ENCODE data around the gene KRTDAP.
"Not testable (repeated sequence)": the region's sequence is repeated elsewhere in the genome, so short reads cannot be mapped to it uniquely, and the experiment has no call there.

The KRTDAP gene

DNA sequence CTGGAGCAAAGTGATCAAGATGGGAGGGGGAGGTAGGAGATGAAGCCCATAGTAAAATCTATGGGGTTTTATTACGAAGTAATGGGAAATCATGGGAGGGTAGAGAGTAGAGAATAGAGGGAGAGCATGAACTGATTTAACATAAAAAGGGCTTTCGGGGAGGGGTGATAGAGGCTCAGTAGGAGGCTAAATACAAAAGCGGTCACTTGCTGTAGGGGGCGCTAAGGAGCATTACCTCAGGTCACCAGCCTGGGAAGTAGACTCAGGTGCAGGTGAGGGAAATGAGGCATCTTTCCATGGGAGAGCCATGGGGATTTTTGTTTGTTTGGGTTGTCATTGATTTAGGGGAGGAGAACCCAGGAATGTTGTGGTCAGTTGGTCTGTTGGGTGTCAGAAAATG, 14.1 kb downstream of the KRTDAP start:
- H3K9me3 ChIP-seq (ENCODE audit: control insufficient read depth, low read depth, low read length), result no peaks in the 10 kb centered on the region
- H3K36me3 ChIP-seq (ENCODE audit: control insufficient read depth, low read depth, low read length), result no peaks in the 10 kb centered on the region
- H3K9ac ChIP-seq (ENCODE audit: low read length), result no peak overlapping the region
- peaks cover 3% of the 10 kb centered on the region for H3K4me1 ChIP-seq (ENCODE audit: control insufficient read depth, low read depth, low read length)
- H3K27me3 ChIP-seq (ENCODE audit: control insufficient read depth, insufficient read depth, low read length), result no peaks in the 10 kb centered on the region
- no peak overlapping the region for H3K27ac ChIP-seq (ENCODE audit: low read length)
- H3K4me3 ChIP-seq (ENCODE audit: low read length), result no peak overlapping the region

DNA sequence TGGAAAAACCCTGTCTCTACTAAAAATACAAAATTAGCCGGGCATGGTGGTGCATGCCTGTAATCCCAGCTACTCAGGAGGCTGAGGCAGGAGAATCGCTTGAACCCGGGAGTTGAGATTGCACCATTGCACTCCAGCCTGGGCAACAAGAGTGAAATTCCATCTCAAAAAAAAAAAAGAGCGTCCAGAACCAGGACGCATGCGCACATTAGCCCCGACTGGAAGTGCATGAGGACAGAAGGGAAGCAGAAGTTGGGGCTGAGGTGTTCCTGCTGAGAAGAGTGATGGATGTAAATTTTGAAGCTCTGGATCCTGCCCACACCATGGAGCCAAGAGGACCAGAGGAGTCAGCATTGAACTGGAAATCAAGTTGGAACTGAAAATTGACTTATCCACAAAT, 15.7 kb downstream of the KRTDAP start:
- not testable (repeated sequence) for H3K27me3 ChIP-seq (ENCODE audit: control insufficient read depth, insufficient read depth, low read length); H3K27ac ChIP-seq (ENCODE audit: low read length)

DNA sequence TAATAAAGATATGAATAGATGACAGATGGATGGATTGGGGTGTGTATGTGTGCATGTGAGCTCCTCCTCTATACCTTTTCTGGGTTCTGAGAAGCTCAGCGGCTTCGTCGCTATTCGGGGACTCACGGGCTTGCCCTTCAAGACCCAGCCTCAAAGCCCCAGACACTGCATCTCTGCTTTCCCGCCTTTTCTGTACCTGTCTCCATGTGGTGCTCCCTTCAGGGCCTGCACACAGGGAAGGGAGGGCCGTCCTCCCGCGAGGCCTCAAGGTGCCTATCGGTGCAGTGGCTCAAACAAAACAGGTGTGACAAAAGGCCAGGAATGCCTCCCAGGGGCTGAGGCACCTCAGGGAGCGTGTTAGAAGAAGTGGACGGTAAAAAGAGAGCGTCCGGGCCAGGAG, 16.2 kb downstream of the KRTDAP start:
- H3K27me3 ChIP-seq (ENCODE audit: control insufficient read depth, insufficient read depth, low read length), result no peaks in the 10 kb centered on the region

More for the DNA sequence above, 15.7 kb downstream of the KRTDAP start:
- not testable (repeated sequence) for H3K4me1 ChIP-seq (ENCODE audit: control insufficient read depth, low read depth, low read length); H3K9me3 ChIP-seq (ENCODE audit: control insufficient read depth, low read depth, low read length); H3K9ac ChIP-seq (ENCODE audit: low read length); H3K36me3 ChIP-seq (ENCODE audit: control insufficient read depth, low read depth, low read length); H3K4me3 ChIP-seq (ENCODE audit: low read length)

DNA sequence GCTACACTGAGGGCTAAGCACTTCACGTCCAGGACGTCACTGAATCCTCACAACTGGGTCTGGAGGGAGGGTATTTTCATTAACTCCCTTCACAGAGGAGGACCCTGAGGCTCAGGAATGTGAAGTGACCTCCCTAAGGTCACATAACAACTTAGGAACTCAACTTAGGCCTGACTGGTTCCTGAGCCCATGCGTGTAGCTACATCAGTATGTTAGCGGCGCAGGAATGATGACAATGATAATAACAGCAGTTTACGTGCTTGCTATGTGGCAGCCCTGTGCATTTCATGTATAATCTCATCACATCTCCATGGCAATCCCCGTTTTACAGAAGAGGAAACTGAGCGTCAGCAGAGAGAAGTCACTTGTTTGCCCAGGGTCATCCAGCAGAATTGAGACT, 18.3 kb downstream of the KRTDAP start:
- no peak overlapping the region for H3K27ac ChIP-seq (ENCODE audit: low read length)
- peaks cover 3% of the 10 kb centered on the region for H3K4me1 ChIP-seq (ENCODE audit: control insufficient read depth, low read depth, low read length)
- H3K4me3 ChIP-seq (ENCODE audit: low read length), result no peak overlapping the region
- H3K36me3 ChIP-seq (ENCODE audit: control insufficient read depth, low read depth, low read length), result no peaks in the 10 kb centered on the region
- no peak overlapping the region for H3K9ac ChIP-seq (ENCODE audit: low read length)
- H3K9me3 ChIP-seq (ENCODE audit: control insufficient read depth, low read depth, low read length), result no peaks in the 10 kb centered on the region
- H3K27me3 ChIP-seq (ENCODE audit: control insufficient read depth, insufficient read depth, low read length), result no peaks in the 10 kb centered on the region

More for the DNA sequence above, 16.2 kb downstream of the KRTDAP start:
- H3K36me3 ChIP-seq (ENCODE audit: control insufficient read depth, low read depth, low read length), result no peaks in the 10 kb centered on the region
- H3K9me3 ChIP-seq (ENCODE audit: control insufficient read depth, low read depth, low read length), result no peaks in the 10 kb centered on the region
- peaks cover 3% of the 10 kb centered on the region for H3K4me1 ChIP-seq (ENCODE audit: control insufficient read depth, low read depth, low read length)
- no peak overlapping the region for H3K4me3 ChIP-seq (ENCODE audit: low read length)
- no peak overlapping the region for H3K27ac ChIP-seq (ENCODE audit: low read length)
- no peak overlapping the region for H3K9ac ChIP-seq (ENCODE audit: low read length)

DNA sequence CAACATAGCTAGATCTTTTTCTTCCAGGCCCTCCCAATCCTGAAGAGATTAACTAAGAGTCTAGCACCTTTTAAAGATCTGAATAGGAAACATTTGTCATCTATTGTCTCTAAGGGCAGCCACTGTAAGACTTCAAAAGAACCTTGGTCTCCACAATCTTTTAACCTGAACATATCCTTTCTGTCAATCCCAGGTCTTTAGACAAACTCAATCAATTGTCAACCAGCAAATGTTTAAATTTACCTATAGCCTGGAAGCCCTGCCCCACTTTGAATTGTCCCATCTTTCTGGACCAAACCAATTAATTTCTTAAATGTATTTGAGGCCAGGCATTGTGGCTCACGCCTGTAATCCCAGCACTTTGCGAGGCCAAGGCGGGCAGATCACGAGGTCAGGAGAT, 19.2 kb downstream of the KRTDAP start:
- H3K27me3 ChIP-seq (ENCODE audit: control insufficient read depth, insufficient read depth, low read length); H3K27ac ChIP-seq (ENCODE audit: low read length); H3K4me1 ChIP-seq (ENCODE audit: control insufficient read depth, low read depth, low read length); H3K36me3 ChIP-seq (ENCODE audit: control insufficient read depth, low read depth, low read length); H3K9me3 ChIP-seq (ENCODE audit: control insufficient read depth, low read depth, low read length); H3K9ac ChIP-seq (ENCODE audit: low read length); H3K4me3 ChIP-seq (ENCODE audit: low read length): not testable (repeated sequence)

DNA sequence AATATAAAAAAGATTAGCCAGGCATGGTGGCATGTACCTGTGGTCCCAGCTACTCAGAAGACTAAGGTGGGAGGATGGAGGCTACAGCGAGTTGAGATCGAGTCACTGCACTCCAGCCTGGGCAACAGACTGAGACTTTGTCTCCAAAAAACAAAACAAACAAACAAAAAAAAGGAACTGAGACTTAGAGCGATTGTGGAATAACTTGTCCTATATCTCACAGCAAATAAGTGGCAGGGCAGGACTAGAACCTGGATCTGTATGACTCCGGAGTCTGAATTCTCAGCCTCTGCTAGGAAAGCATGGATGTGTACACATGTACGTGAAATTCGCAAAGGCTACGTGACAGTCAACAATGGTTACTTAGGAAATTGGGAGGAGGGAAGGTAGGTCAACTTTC, 20.1 kb downstream of the KRTDAP start:
- Histone ChIP-seq H3K4me1 (ENCODE audit: control insufficient read depth, low read depth, low read length) (peaks cover 3% of the 10 kb centered on the region), H3K4me3 (ENCODE audit: low read length) (no peak overlapping the region), H3K27ac (ENCODE audit: low read length) (no peak overlapping the region), H3K9me3 (ENCODE audit: control insufficient read depth, low read depth, low read length) (no peaks in the 10 kb centered on the region), H3K27me3 (ENCODE audit: control insufficient read depth, insufficient read depth, low read length) (no peaks in the 10 kb centered on the region), H3K36me3 (ENCODE audit: control insufficient read depth, low read depth, low read length) (no peaks in the 10 kb centered on the region), H3K9ac (ENCODE audit: low read length) (no peak overlapping the region)

DNA sequence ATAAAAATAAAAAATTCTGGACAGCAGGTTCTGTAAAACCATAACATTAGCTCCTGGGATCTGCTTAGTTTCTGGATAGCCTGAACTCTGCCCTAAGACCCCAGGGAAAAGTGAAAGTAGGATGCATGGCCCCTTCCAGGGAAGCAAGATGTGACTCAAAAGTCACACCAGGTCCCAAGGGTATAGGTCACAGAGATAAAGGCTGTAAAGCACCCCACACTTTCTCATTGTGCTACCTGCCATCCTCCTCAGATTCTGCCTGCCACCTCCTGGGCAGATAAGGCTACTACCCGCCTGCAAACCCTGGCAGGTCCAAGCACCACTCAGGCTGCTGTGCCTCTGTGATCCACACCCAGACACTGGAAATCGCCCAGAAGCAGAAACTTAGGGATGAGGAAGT, 21.6 kb downstream of the KRTDAP start:
- Histone ChIP-seq H3K4me3 (ENCODE audit: low read length) (no peak overlapping the region), H3K27me3 (ENCODE audit: control insufficient read depth, insufficient read depth, low read length) (no peaks in the 10 kb centered on the region), H3K36me3 (ENCODE audit: control insufficient read depth, low read depth, low read length) (no peaks in the 10 kb centered on the region), H3K9ac (ENCODE audit: low read length) (no peak overlapping the region), H3K27ac (ENCODE audit: low read length) (no peak overlapping the region), H3K4me1 (ENCODE audit: control insufficient read depth, low read depth, low read length) (peaks cover 3% of the 10 kb centered on the region), H3K9me3 (ENCODE audit: control insufficient read depth, low read depth, low read length) (no peaks in the 10 kb centered on the region)

DNA sequence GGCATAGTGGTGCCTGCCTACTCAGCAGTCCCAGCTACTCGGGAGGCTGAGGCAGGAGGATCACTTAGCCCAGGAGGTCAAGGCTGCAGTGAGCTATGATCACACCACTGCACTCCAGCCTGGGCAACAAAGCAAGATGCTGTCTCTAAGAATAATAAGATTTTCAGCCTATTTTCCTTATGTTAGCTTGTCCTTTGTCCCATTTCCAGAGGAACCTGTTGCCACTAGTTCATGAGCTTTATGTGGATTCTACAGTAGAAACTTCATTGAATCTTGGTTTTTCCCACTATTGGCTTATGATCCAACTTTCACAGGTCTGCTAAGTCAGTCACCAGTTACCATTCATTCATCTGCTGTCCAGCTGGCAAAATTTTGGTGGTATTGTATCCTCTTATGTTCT, 24.0 kb downstream of the KRTDAP start:
- H3K27ac ChIP-seq (ENCODE audit: low read length), result no peak overlapping the region
- no peaks in the 10 kb centered on the region for H3K36me3 ChIP-seq (ENCODE audit: control insufficient read depth, low read depth, low read length)
- H3K9ac ChIP-seq (ENCODE audit: low read length), result no peak overlapping the region
- H3K27me3 ChIP-seq (ENCODE audit: control insufficient read depth, insufficient read depth, low read length), result no peaks in the 10 kb centered on the region
- H3K4me1 ChIP-seq (ENCODE audit: control insufficient read depth, low read depth, low read length), result no peaks in the 10 kb centered on the region
- no peak overlapping the region for H3K4me3 ChIP-seq (ENCODE audit: low read length)
- H3K9me3 ChIP-seq (ENCODE audit: control insufficient read depth, low read depth, low read length), result no peaks in the 10 kb centered on the region

DNA sequence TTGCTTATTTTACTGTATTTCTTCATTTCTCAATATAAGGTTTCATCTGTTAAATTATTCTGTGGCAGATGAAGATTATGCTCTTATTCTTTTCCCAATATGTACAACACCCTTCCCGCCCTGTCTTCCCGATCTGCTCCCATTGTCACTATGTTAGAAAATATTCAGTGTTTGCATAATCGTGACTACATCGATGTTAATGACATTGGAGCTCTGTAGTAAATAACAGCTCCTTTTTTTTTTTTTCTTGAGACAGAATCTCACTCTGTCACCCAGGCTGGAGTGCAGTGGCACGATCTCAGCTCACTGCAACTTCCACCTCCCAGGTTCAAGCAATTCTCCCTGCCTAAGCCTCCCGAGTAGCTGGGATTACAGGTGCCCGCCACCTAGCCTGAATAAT, 27.3 kb downstream of the KRTDAP start:
- not testable (repeated sequence) for H3K27ac ChIP-seq (ENCODE audit: low read length)

DNA sequence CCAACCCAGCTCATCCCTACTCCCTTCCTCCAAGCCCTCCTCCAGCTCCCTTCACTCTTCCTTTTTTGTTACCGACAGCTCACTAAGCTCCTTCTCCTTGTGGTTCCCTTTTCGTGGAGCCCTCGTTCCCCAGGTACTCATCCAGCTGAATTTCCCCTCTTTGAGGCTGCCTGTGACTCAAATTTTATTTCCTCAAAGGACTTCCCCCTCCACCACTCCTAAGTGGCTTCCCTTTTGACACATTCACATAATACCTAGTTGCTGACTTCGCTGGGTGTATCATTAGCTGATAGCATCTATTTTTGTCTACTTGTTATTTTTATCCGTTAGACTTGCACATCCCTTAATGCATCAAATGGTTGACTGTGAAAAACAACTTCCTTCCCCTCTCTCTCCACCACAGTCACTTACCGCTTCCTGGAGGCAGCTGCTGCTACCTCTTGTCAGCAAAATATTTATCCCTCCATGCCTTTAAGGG, 27.7 kb downstream of the KRTDAP start:
- Histone ChIP-seq H3K4me3 (ENCODE audit: low read length) (no peak overlapping the region), H3K9ac (ENCODE audit: low read length) (no peak overlapping the region), H3K27me3 (ENCODE audit: control insufficient read depth, insufficient read depth, low read length) (no peaks in the 10 kb centered on the region), H3K36me3 (ENCODE audit: control insufficient read depth, low read depth, low read length) (no peaks in the 10 kb centered on the region), H3K27ac (ENCODE audit: low read length) (no peak overlapping the region), H3K9me3 (ENCODE audit: control insufficient read depth, low read depth, low read length) (no peaks in the 10 kb centered on the region), H3K4me1 (ENCODE audit: control insufficient read depth, low read depth, low read length) (no peaks in the 10 kb centered on the region)

More for the DNA sequence above, 27.3 kb downstream of the KRTDAP start:
- H3K27me3 ChIP-seq (ENCODE audit: control insufficient read depth, insufficient read depth, low read length); H3K9ac ChIP-seq (ENCODE audit: low read length); H3K4me1 ChIP-seq (ENCODE audit: control insufficient read depth, low read depth, low read length); H3K9me3 ChIP-seq (ENCODE audit: control insufficient read depth, low read depth, low read length); H3K36me3 ChIP-seq (ENCODE audit: control insufficient read depth, low read depth, low read length); H3K4me3 ChIP-seq (ENCODE audit: low read length): not testable (repeated sequence)

DNA sequence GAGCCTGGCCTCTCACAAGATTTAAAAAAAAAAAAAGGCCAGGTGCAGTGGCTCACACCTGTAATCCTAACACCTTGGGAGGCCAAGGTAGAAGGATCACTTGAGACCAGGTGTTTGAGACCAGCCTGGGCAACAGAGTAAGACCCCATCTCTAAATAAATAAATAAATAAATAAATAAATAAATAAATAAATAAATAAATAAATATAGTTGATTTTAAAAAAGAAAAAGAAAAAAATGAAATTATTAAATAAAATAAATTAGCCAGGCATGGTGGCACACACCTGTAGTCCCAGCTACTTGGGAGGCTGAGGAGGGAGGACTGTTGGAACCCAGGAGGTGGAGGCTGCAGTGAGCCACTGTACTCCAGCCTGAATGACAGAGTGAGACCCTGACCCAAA, 28.5 kb downstream of the KRTDAP start:
- H3K36me3 ChIP-seq (ENCODE audit: control insufficient read depth, low read depth, low read length); H3K9me3 ChIP-seq (ENCODE audit: control insufficient read depth, low read depth, low read length); H3K27me3 ChIP-seq (ENCODE audit: control insufficient read depth, insufficient read depth, low read length); H3K9ac ChIP-seq (ENCODE audit: low read length); H3K4me3 ChIP-seq (ENCODE audit: low read length); H3K4me1 ChIP-seq (ENCODE audit: control insufficient read depth, low read depth, low read length); H3K27ac ChIP-seq (ENCODE audit: low read length): not testable (repeated sequence)

DNA sequence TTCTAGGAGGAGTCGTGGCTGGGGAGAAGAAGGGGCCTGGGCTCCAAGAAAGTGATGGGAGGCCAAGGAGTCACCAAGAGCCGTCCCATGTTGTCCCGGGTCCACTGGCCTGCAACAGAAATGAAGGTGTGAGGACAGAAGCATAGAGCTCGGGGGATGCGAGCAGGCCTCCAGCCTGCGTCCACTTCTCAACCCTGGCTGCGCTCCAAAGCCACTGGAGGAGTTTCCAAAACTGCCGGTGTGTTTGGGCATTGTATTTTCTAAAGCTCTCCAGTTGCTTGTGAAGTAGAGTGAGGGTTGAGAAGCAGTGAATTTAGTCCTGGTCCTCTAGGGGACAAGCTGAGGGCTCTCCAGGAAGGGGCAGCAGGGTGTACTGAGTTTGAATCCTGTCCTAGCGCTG, 29.2 kb downstream of the KRTDAP start:
- Histone ChIP-seq H3K9me3 (ENCODE audit: control insufficient read depth, low read depth, low read length) (no peaks in the 10 kb centered on the region), H3K9ac (ENCODE audit: low read length) (no peak overlapping the region), H3K4me3 (ENCODE audit: low read length) (no peak overlapping the region), H3K27me3 (ENCODE audit: control insufficient read depth, insufficient read depth, low read length) (no peaks in the 10 kb centered on the region), H3K27ac (ENCODE audit: low read length) (no peak overlapping the region), H3K36me3 (ENCODE audit: control insufficient read depth, low read depth, low read length) (no peaks in the 10 kb centered on the region), H3K4me1 (ENCODE audit: control insufficient read depth, low read depth, low read length) (no peaks in the 10 kb centered on the region)
